HEK293T (cell line): ENCODE measurements around the gene LDHAL6B.

Experiments used
- BHLHE40 ChIP-seq: fragments of 450-650 bp; IDR thresholded peaks from 2 replicates; pipeline ENCODE4 v1.6.1; 2016; ENCODE audit warnings: mild to moderate bottlenecking, moderate library complexity, borderline replicate concordance
- ELF4 ChIP-seq: fragments of 450-650 bp; IDR thresholded peaks from 2 replicates; pipeline ENCODE4 v1.6.1; 2017; ENCODE audit warnings: antibody characterized with exemption
- FOXA1 ChIP-seq: fragments of 450-650 bp; IDR thresholded peaks from 2 replicates; pipeline ENCODE4 v1.6.1; 2016; ENCODE audit warnings: mild to moderate bottlenecking
- FOXM1 ChIP-seq: fragments of 450-650 bp; IDR thresholded peaks from 2 replicates; pipeline ENCODE4 v1.6.1; 2017; ENCODE audit warnings: mild to moderate bottlenecking, borderline replicate concordance
- HDGF ChIP-seq: fragments of 450-650 bp; IDR thresholded peaks from 2 replicates; pipeline ENCODE4 v1.6.1; 2017; ENCODE audit warnings: antibody characterized with exemption, borderline replicate concordance
- LEF1 ChIP-seq: fragments of 450-650 bp; IDR thresholded peaks from 2 replicates; pipeline ENCODE4 v1.6.1; 2017; ENCODE audit warnings: mild to moderate bottlenecking, borderline replicate concordance
- SUZ12 ChIP-seq: fragments of 450-650 bp; IDR thresholded peaks from 2 replicates; pipeline ENCODE4 v1.6.1; 2016; ENCODE audit warnings: mild to moderate bottlenecking
- TARDBP ChIP-seq: fragments of 450-650 bp; IDR thresholded peaks from 2 replicates; pipeline ENCODE4 v1.6.1; 2016
- TF ChIP-seq, protein P1 (sequence below): fragments of 450-650 bp; IDR thresholded peaks from 2 replicates; pipeline ENCODE4 v1.6.1; 2016

DNA sequence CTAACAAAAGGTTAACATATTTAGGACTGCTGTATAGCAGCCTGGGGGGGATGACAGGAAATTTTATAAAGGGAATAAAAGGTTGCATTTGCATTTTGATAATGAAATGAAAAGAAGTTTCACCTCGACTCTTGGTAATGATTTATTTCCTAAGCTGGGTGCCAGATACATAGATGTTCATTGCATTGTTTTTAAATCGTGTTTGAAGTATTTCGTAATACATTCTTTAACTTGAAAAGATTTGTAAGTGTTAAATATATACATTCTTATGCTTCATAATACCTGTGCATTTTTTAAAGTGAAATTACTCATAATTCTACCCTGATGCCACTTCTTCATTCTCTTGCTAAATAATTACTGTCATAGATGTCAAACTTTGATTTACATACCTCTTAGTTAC lies 22.8 kb downstream of the LDHAL6B start:
- no peak for TF ChIP-seq FOXM1
- TF ChIP-seq FOXA1: no peak
- TF ChIP-seq BHLHE40: no peak
- TF ChIP-seq LEF1: no peak
- TF ChIP-seq ELF4: no peak
- no peak for TF ChIP-seq TARDBP
- TF ChIP-seq HDGF: no peak
- TF ChIP-seq, protein P1, sequence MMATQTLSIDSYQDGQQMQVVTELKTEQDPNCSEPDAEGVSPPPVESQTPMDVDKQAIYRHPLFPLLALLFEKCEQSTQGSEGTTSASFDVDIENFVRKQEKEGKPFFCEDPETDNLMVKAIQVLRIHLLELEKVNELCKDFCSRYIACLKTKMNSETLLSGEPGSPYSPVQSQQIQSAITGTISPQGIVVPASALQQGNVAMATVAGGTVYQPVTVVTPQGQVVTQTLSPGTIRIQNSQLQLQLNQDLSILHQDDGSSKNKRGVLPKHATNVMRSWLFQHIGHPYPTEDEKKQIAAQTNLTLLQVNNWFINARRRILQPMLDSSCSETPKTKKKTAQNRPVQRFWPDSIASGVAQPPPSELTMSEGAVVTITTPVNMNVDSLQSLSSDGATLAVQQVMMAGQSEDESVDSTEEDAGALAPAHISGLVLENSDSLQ: no peak
- no peak for TF ChIP-seq SUZ12
